Measurements from ENCODE around the gene EPHA8.

The EPHA8 gene

GRCh38 chr1:22537441-22538139 is 25.7 kb upstream of the EPHA8 start:
- no peak for DNase-seq

- no peak for DNase-seq
These were observed 23.7 kb upstream of the EPHA8 start for GRCh38 chr1:22539510-22540118.

- no peak for DNase-seq
These were observed 23.0 kb upstream of the EPHA8 start for GRCh38 chr1:22540337-22540736.

- no peak for DNase-seq
These were observed 20.4 kb upstream of the EPHA8 start for GRCh38 chr1:22542886-22543285.

GRCh38 chr1:22543679-22544078 is 19.6 kb upstream of the EPHA8 start:
- DNase-seq = no peak

- no peak for DNase-seq
These were observed 18.7 kb upstream of the EPHA8 start for GRCh38 chr1:22544606-22545005.

- DNase-seq = no peak
These were observed 18.1 kb upstream of the EPHA8 start for GRCh38 chr1:22545141-22545540.

- no peak for DNase-seq
These were observed 16.0 kb upstream of the EPHA8 start for GRCh38 chr1:22547186-22547817.

GRCh38 chr1:22547818-22548462 is 15.3 kb upstream of the EPHA8 start:
- no peak for DNase-seq

- DNase-seq = no peak
These were observed 13.3 kb upstream of the EPHA8 start for GRCh38 chr1:22550021-22550420.

- no peak for DNase-seq
These were observed 11.7 kb upstream of the EPHA8 start for GRCh38 chr1:22551591-22551990.

- no peak for DNase-seq
These were observed 11.3 kb upstream of the EPHA8 start for GRCh38 chr1:22552021-22552420.

GRCh38 chr1:22553104-22553880 is 10.0 kb upstream of the EPHA8 start:
- DNase-seq = no peak

GRCh38 chr1:22553991-22554522 is 9.2 kb upstream of the EPHA8 start:
- no peak for DNase-seq

- DNase-seq = no peak
These were observed 8.0 kb upstream of the EPHA8 start for GRCh38 chr1:22555371-22555656.

- DNase-seq = no peak
These were observed 6.7 kb upstream of the EPHA8 start for GRCh38 chr1:22556391-22557104.

GRCh38 chr1:22557341-22557950 is 5.8 kb upstream of the EPHA8 start:
- DNase-seq = no peak

GRCh38 chr1:22563671-22564602 is 648 bp downstream of the EPHA8 start:
- no peak for DNase-seq

- DNase-seq = no peak
These were observed 2.9 kb downstream of the EPHA8 start for GRCh38 chr1:22566161-22566560.

GRCh38 chr1:22567197-22567596 is 3.9 kb downstream of the EPHA8 start:
- DNase-seq = no peak

GRCh38 chr1:22567994-22568393 is 4.7 kb downstream of the EPHA8 start:
- DNase-seq = no peak

All from stimulated activated CD4-positive, alpha-beta T cell treated with anti-CD3 and anti-CD28 coated beads, Interleukin-15, amount 100 ng/mL, for 24 hours (primary cell).